Type B pancreatic cell (in vitro differentiated cells): ENCODE results near the gene CEACAM21. TPM values are rescaled to one million over a fixed set of nuclear protein-coding genes. Genes with fewer than 3 reads are reported as not detected.

ENCODE experiments used
- DNase-seq: peaks from one replicate; pipeline ENCODE4 v3.0.0; 2021; ENCODE audit warnings: mixed read lengths; ENCODE audit not compliant: unreplicated experiment; ENCODE audit errors: extremely low spot score
- H3K27ac Mint-ChIP-seq: 2 replicates; pipeline ENCODE4 v1.8.0; 2021; ENCODE audit warnings: mild to moderate bottlenecking, mixed read lengths
- H3K27me3 Mint-ChIP-seq: 2 replicates; pipeline ENCODE4 v1.8.0; 2021; ENCODE audit warnings: mixed read lengths
- H3K36me3 Mint-ChIP-seq: 2 replicates; pipeline ENCODE4 v1.8.0; 2021; ENCODE audit warnings: mixed read lengths
- H3K4me1 Mint-ChIP-seq: one replicate; pipeline ENCODE4 v1.8.0; 2021; ENCODE audit warnings: mixed read lengths; ENCODE audit not compliant: unreplicated experiment
- H3K4me3 Mint-ChIP-seq: 2 replicates; pipeline ENCODE4 v1.8.0; 2021; ENCODE audit warnings: mild to moderate bottlenecking, mixed read lengths
- H3K9me3 Mint-ChIP-seq: 2 replicates; pipeline ENCODE4 v1.8.0; 2021; ENCODE audit warnings: mixed read lengths
- total RNA-seq: library from RNA; stranded (reverse); gene quantifications from 2 replicates; pipeline ENCODE4 v1.2.1, GENCODE V29; 2021; ENCODE audit warnings: low replicate concordance
- TF ChIP-seq, protein P1 (sequence below): fragments of 200-600 bp; sonication (generic); conservative IDR thresholded peaks from 2 replicates; pipeline ENCODE4 v1.5.0; 2021; ENCODE audit warnings: antibody characterized with exemption, mild to moderate bottlenecking

Gene CEACAM21
- total RNA-seq, 1 donor from 2014 or later, result not detected

DNA sequence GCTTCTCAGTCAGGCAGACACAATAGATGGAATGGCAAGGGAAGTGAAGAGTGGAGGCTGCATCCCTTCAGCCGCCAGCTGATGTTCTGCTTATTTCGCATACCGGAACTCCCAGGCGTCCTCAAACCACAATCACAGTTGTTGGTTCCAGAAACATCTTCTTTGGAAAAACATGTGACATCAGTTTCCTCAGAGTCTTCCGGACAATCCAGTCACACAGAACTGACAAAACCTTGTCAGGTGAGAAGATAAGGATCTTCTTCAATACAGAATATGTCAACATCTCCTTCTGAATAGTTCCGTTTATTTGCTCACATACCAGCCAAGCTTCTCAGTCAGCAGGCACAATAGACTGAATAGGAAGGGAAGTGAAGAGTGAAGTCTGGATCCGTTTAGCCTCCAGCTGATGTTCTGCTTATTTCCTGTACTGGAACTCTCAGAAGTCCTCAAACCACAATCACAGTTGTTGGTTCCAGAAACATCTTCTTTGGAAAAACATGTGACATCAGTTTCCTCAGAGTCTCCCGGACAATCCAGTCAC lies 45.1 kb upstream of the CEACAM21 start:
- TF ChIP-seq, protein P1, sequence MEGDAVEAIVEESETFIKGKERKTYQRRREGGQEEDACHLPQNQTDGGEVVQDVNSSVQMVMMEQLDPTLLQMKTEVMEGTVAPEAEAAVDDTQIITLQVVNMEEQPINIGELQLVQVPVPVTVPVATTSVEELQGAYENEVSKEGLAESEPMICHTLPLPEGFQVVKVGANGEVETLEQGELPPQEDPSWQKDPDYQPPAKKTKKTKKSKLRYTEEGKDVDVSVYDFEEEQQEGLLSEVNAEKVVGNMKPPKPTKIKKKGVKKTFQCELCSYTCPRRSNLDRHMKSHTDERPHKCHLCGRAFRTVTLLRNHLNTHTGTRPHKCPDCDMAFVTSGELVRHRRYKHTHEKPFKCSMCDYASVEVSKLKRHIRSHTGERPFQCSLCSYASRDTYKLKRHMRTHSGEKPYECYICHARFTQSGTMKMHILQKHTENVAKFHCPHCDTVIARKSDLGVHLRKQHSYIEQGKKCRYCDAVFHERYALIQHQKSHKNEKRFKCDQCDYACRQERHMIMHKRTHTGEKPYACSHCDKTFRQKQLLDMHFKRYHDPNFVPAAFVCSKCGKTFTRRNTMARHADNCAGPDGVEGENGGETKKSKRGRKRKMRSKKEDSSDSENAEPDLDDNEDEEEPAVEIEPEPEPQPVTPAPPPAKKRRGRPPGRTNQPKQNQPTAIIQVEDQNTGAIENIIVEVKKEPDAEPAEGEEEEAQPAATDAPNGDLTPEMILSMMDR, result no peak
- no peak overlapping the region for H3K4me3 Mint-ChIP-seq
- H3K27ac Mint-ChIP-seq, result no peak overlapping the region
- no peaks in the 10 kb centered on the region for H3K9me3 Mint-ChIP-seq
- no peaks in the 10 kb centered on the region for H3K36me3 Mint-ChIP-seq
- DNase-seq, result no peak
- H3K27me3 Mint-ChIP-seq, result peaks cover 8% of the 10 kb centered on the region
- no peaks in the 10 kb centered on the region for H3K4me1 Mint-ChIP-seq

DNA sequence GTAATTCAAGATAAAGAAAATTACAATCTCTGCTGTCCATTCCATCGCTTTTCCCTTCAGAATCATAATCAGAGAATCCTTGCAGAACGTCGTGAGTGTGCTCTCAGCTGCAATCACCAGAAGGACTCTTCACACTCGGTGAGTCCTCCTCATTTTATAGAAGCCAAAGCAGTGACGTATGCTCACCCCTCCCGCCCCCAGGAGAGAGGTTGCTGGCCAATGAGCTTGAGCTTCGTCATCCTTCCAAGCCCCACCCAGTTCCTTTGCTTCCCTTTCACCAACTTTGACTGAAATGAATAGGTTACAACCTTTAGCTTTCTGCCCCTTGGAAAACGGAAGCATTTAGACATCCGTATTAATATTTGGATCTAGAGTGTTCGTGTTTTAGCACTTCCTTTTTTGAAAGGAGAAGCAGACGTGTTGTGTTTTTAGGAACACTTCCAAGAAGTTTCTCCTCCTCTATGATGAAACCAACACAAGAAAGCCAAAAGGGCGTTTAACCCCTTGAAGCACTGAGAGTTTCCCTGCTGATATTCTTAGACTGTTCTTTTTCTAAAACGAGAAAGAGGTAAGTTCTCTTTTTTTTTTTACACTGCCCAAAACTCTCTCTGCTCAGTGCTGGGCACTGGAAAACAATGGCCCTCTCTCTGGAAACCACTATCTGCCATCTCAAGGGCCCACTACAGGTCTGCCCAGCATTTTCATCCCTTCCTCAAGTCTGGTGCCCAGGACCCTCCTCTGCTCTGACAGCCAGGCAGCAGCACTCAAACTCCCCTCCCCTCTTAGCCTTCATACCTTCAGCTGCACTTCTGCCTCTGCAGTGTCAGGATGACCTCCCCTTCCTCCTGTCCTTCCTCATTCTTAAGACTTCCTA lies 44.3 kb upstream of the CEACAM21 start:
- Mint-ChIP-seq H3K4me3 (no peak overlapping the region), H3K27ac (no peak overlapping the region), H3K36me3 (no peaks in the 10 kb centered on the region), H3K27me3 (peaks cover 8% of the 10 kb centered on the region), H3K9me3 (no peaks in the 10 kb centered on the region), H3K4me1 (no peaks in the 10 kb centered on the region)
- DNase-seq, result no peak
- TF ChIP-seq, protein P1, result no peak

DNA sequence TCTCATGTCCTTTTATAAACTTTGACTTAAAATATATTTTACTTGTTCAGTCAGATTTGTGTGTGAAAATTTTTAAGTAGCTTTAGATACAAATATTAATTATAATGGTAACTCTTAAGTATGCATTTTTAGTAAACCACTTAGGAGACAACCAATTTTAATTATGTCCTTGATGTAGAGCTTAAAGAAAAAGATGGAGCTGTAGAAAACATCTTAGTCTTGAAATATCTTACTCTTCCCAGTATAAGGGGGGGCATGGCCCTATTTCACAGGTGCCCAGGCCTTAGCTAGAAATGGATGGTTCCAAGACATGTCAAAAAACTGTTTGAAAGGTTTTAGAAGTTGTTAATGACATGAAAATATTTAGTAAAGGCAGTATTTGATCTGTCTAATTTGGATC lies 43.4 kb upstream of the CEACAM21 start:
- DNase-seq, result no peak
- Mint-ChIP-seq H3K27me3 (peaks cover 7% of the 10 kb centered on the region), H3K4me1 (no peaks in the 10 kb centered on the region), H3K27ac (no peak overlapping the region), H3K36me3 (no peaks in the 10 kb centered on the region), H3K9me3 (no peaks in the 10 kb centered on the region), H3K4me3 (no peak overlapping the region)
- TF ChIP-seq, protein P1, result no peak

DNA sequence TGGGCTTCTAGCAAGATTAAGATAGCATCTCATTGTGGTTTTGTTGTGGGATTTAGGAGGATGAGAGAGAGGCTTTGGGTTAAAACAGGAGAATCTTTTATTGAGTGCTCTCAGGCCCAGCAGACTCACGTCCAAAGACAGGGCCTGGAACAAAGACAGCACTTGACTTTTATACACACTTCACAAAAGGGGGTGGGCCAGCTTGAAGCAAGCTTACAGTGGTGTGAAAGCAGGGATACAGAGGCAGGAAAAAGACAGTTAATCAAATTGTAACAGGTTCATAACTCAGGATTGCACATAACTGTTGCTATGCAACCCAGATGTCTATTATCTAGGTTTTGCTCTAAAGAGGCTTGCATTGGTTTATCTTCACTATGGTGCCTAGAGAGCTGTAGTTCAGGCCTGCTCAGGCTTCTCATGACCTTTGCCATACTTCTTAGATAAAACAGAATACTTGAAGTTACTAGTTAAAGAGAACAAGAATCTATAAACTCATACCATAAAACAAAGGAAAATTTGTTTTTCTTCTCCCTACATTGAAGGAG lies 42.2 kb upstream of the CEACAM21 start:
- peaks cover 7% of the 10 kb centered on the region for H3K27me3 Mint-ChIP-seq
- no peak overlapping the region for H3K4me3 Mint-ChIP-seq
- no peaks in the 10 kb centered on the region for H3K4me1 Mint-ChIP-seq
- H3K9me3 Mint-ChIP-seq, result no peaks in the 10 kb centered on the region
- no peak for DNase-seq
- no peaks in the 10 kb centered on the region for H3K36me3 Mint-ChIP-seq
- TF ChIP-seq, protein P1, result no peak
- H3K27ac Mint-ChIP-seq, result no peak overlapping the region

DNA sequence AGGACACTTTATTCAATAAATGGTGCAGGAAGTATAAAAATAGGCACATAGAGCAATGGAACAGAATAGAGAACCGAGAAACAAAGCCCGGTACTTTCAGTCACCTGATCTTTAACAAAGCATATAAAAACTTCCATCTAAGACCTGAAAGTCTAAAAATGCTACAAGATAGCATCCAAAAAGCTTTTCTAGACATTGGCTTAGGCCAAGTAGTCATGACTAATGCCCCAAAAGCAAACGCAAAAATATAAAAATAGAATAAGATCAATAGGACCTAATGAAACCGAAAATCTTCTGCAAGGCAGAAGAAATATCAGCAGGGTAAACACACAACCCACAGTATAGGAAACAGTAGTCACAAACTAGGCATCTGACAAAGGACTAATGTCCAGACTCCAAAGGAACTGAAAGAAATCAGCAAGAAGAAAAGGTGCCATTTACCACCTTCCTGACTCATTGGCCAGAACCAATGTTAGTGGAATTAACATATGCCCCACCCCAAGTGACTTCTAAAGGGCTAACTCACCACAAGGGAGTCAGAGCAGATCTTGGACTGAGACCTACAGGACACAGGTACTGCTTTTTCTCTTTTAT lies 40.8 kb upstream of the CEACAM21 start:
- TF ChIP-seq, protein P1, result no peak
- DNase-seq, result no peak
- no peaks in the 10 kb centered on the region for H3K36me3 Mint-ChIP-seq
- H3K27ac Mint-ChIP-seq, result no peak overlapping the region
- no peaks in the 10 kb centered on the region for H3K9me3 Mint-ChIP-seq
- H3K4me1 Mint-ChIP-seq, result no peaks in the 10 kb centered on the region
- peaks cover 14% of the 10 kb centered on the region for H3K27me3 Mint-ChIP-seq
- H3K4me3 Mint-ChIP-seq, result no peak overlapping the region
